GM12873 (cell line): ENCODE results near the gene GUCA1A.

Experiments used
- TF ChIP-seq, protein P1 (sequence below): IDR thresholded peaks from 2 replicates; pipeline ENCODE4 v1.5.1; 2012; ENCODE audit warnings: low read depth, mild to moderate bottlenecking, moderate library complexity, low read length, control low read depth; ENCODE audit not compliant: insufficient read depth; ENCODE audit errors: missing control alignments

GUCA1A gene

DNA sequence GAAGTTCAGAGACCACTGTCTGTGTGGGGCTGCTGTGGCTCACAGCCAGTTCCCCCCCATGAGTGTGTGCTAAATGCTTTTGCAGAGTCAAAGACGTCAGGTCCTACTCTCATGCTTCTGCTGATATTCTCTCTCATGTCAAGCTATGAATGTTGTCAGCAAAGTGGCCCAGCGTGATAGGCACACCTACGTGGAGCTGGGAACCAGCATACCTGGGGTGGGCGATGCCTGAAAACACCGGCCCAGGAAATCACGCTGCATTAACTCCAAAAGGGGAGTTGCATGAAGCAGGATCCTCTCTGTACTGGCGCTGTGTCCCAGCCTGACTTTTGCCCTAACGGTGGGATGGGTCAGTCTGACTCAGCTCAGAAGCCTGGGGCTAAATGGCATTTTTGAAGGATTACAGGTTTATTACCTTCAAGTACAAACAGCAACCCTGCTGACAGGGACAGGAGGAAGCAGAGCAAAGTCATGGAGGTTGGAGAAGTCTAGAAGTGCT, 53.5 kb downstream of the GUCA1A start:
- TF ChIP-seq, protein P1, sequence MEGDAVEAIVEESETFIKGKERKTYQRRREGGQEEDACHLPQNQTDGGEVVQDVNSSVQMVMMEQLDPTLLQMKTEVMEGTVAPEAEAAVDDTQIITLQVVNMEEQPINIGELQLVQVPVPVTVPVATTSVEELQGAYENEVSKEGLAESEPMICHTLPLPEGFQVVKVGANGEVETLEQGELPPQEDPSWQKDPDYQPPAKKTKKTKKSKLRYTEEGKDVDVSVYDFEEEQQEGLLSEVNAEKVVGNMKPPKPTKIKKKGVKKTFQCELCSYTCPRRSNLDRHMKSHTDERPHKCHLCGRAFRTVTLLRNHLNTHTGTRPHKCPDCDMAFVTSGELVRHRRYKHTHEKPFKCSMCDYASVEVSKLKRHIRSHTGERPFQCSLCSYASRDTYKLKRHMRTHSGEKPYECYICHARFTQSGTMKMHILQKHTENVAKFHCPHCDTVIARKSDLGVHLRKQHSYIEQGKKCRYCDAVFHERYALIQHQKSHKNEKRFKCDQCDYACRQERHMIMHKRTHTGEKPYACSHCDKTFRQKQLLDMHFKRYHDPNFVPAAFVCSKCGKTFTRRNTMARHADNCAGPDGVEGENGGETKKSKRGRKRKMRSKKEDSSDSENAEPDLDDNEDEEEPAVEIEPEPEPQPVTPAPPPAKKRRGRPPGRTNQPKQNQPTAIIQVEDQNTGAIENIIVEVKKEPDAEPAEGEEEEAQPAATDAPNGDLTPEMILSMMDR: no peak

DNA sequence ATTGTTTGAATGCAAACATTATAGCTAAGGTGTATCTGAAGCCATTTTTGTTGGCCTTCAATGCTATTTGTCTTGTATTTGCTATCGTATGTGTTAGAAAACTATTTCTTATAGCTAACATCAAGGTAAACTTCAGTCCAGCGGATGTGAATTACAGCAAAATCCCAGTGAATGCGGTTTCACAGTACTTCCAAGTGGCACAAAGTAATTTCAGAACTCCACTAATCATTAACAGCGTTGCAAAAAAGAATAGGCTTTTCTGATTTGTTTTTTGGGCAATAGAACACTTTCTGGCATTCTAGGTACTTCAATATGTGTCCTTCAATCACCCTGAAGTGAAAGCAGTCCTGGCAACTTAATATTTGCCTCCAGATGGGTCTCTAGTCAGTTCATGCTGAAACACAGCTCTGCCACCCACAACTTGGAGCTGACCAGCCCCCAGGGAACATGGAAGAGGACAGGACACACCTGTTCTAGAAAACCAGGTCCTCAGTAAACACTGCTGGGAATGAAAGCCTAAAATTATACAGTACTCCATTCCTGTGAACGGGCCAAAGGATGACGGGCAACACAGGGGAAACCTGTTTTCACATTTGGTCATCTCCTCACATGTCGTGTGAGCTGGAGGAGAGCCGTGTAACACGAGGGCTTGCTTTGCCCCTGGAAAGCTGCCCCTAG, 54.1 kb downstream of the GUCA1A start:
- TF ChIP-seq, protein P1: no peak

DNA sequence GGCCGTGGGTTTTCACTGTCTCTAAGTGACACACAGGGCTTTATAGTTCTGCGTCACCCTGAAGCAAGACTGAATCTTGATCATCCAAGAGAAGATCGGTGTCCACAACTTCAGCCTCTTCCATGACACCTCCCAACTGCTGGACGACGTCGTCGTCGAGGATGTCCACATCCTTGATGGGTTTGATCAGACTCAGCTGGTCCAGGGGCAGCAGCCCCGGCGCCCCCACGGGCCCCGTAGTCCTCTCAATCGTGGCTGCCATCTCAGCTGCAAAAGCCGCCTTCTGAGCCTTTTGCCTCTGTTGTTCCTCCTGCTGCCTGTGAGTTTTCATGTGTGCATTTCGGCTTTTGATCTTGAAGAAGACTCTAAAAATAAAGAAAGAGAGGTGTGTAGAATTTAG, 55.1 kb downstream of the GUCA1A start:
- TF ChIP-seq, protein P1: no peak
